Caco-2 (cell line): ENCODE data around the gene C9. TPM values are rescaled to one million over a fixed set of nuclear protein-coding genes. Genes with fewer than 3 reads are reported as not detected.

Source experiments
- BruUV-seq: library from RNA; stranded (reverse); fragments of 400-500 nt; replicated peaks from 2 replicates; lab custom pipeline; 2021; lab: Mats Ljungman, UMichigan
- CTCF ChIA-PET: fragments of 300-600 bp; sonication (Branson Sonifier 250); formaldehyde crosslinking; loops from one replicate; lab custom pipeline; 2022; ENCODE audit warnings: antibody characterized with exemption; lab: Charles Lee
- POLR2A ChIA-PET: fragments of 300-600 bp; sonication (Branson Sonifier 250); formaldehyde crosslinking; loops from one replicate; lab custom pipeline; 2022; ENCODE audit warnings: antibody characterized with exemption; lab: Charles Lee
- DNase-seq, 2 experiments: peaks; one replicate each; pipeline versions ENCODE4 v3.0.0 to v3.0.0-alpha.2; 2020 to 2022
- H3K27me3 ChIP-seq: replicated peaks from 2 replicates; pipeline ENCODE4 v1.6.0; 2011; ENCODE audit warnings: low read length; ENCODE audit not compliant: control insufficient read depth, insufficient read depth
- H3K36me3 ChIP-seq: 2 replicates; pipeline ENCODE4 v1.5.1; 2011; ENCODE audit warnings: low read length; ENCODE audit not compliant: control insufficient read depth, insufficient read depth
- H3K4me1 ChIP-seq: fragments of 250-450 bp; sonication (Bioruptor Pico); 2 replicates; pipeline ENCODE4 v1.5.1; 2020; ENCODE audit warnings: mild to moderate bottlenecking
- H3K4me3 ChIP-seq: 2 replicates; pipeline ENCODE4 v1.5.1; 2011; ENCODE audit warnings: low read depth, mild to moderate bottlenecking, control low read depth, low read length
- H3K9me3 ChIP-seq: fragments of 250-450 bp; sonication (Bioruptor Pico); 2 replicates; pipeline ENCODE4 v1.5.1; 2020; ENCODE audit warnings: mild to moderate bottlenecking, moderate library complexity
- H3K27ac Mint-ChIP-seq: one replicate; pipeline ENCODE4 v1.8.0; 2022; ENCODE audit warnings: mixed read lengths; ENCODE audit not compliant: unreplicated experiment
- H3K27me3 Mint-ChIP-seq: one replicate; pipeline ENCODE4 v1.8.0; 2022; ENCODE audit warnings: mixed read lengths; ENCODE audit not compliant: insufficient read depth, unreplicated experiment
- H3K36me3 Mint-ChIP-seq: one replicate; pipeline ENCODE4 v1.8.0; 2022; ENCODE audit warnings: mild to moderate bottlenecking, mixed read lengths; ENCODE audit not compliant: insufficient read depth, unreplicated experiment
- H3K4me1 Mint-ChIP-seq: one replicate; pipeline ENCODE4 v1.8.0; 2022; ENCODE audit warnings: low read depth, mixed read lengths; ENCODE audit not compliant: unreplicated experiment
- H3K4me3 Mint-ChIP-seq: one replicate; pipeline ENCODE4 v1.8.0; 2022; ENCODE audit warnings: mild to moderate bottlenecking, moderate library complexity, mixed read lengths; ENCODE audit not compliant: unreplicated experiment
- H3K9me3 Mint-ChIP-seq: one replicate; pipeline ENCODE4 v1.8.0; 2022; ENCODE audit warnings: mixed read lengths; ENCODE audit not compliant: unreplicated experiment
- CTCF ChIP-seq, 2 experiments: fragments of 200-600 bp in 1 of 2; IDR thresholded peaks; 1 replicate in 1 of 2; 2 replicates in 1 of 2; pipeline versions ENCODE4 v1.5.1 to v1.8.0; 2011 to 2022; ENCODE audit warnings: antibody characterized with exemption in 1 of 2, control low read depth in 1 of 2, inconsistent platforms in 1 of 2, low read depth in 1 of 2, low read length in 1 of 2, mild to moderate bottlenecking in 1 of 2, moderate library complexity in 1 of 2; ENCODE audit not compliant: insufficient read depth in 1 of 2, severe bottlenecking in 1 of 2, unreplicated experiment in 1 of 2
- intact Hi-C: fragments of 100-400 bp; cut with micrococcal nuclease; formaldehyde crosslinking; loops from one replicate; pipeline ENCODE4 v1.10.0; 2022; ENCODE audit not compliant: unreplicated experiment
- total RNA-seq: library from RNA; stranded (reverse); gene quantifications from 2 replicates; pipeline ENCODE4 v1.2.3, GENCODE V29; 2022

C9 gene
- total RNA-seq, 1 experiment from 2014 or later: 0.41 TPM

GRCh38 chr5:39370555-39371366, 6.5 kb upstream of the C9 start:
- Mint-ChIP-seq H3K27me3 (no peaks in the 10 kb centered on the region), H3K9me3 (no peaks in the 10 kb centered on the region), H3K27ac (peak overlapping the region; percentile 72), H3K4me3 (peak overlapping the region; percentile 56), H3K4me1 (peaks cover 24% of the 10 kb centered on the region), H3K36me3 (peaks cover 78% of the 10 kb centered on the region)
- intact Hi-C loops: loop anchor here (1.0 to 5.0 kb wide), 3 partner anchors 87 to 223 kb away; no protein-coding TSS in a partner anchor
- ChIA-PET CTCF (interaction anchor here (0.7 to 1.0 kb wide), 2 partner anchors 153 to 177 kb away, joined by 3 to 5 read pairs; no protein-coding TSS in a partner anchor), POLR2A (interaction anchor here (0.6 kb wide), 1 partner anchor 30 kb away, joined by 3 read pairs; no protein-coding TSS in a partner anchor)
- no peak overlapping the region for H3K4me3 ChIP-seq
- H3K9me3 ChIP-seq: no peaks in the 10 kb centered on the region
- H3K36me3 ChIP-seq: peaks cover under 1% of the 10 kb centered on the region; the same call in 1 of the 2 replicates
- peaks cover 35% of the 10 kb centered on the region for H3K4me1 ChIP-seq
- no peaks in the 10 kb centered on the region for H3K27me3 ChIP-seq
- TF ChIP-seq CTCF (IDR thresholded peaks at IDR 0.05; ENCODE audit: insufficient read depth in 1 of 2, low read depth in 1 of 2, low read length in 1 of 2, severe bottlenecking in 1 of 2, unreplicated experiment in 1 of 2): no peak
- no TSS peak for BruUV-seq
- DNase-seq: peak; percentile 88 to 91

GRCh38 chr5:39369123-39369815, 5.0 kb upstream of the C9 start:
- Histone ChIP-seq H3K4me3 (no peak overlapping the region), H3K27me3 (no peaks in the 10 kb centered on the region), H3K9me3 (no peaks in the 10 kb centered on the region), H3K4me1 (peaks cover 38% of the 10 kb centered on the region), H3K36me3 (no peaks in the 10 kb centered on the region)
- BruUV-seq: no TSS peak
- ChIA-PET CTCF (no interaction called here), POLR2A (no interaction called here)
- peaks cover 68% of the 10 kb centered on the region for H3K36me3 Mint-ChIP-seq
- no peak for DNase-seq
- H3K9me3 Mint-ChIP-seq: no peaks in the 10 kb centered on the region
- no peak overlapping the region for H3K27ac Mint-ChIP-seq
- no peak for TF ChIP-seq CTCF (IDR thresholded peaks at IDR 0.05; ENCODE audit: insufficient read depth in 1 of 2, low read depth in 1 of 2, low read length in 1 of 2, severe bottlenecking in 1 of 2, unreplicated experiment in 1 of 2)
- H3K4me3 Mint-ChIP-seq: no peak overlapping the region
- peaks cover 24% of the 10 kb centered on the region for H3K4me1 Mint-ChIP-seq
- no peaks in the 10 kb centered on the region for H3K27me3 Mint-ChIP-seq
- intact Hi-C loops: no loop called here

- no peaks in the 10 kb centered on the region for H3K9me3 ChIP-seq
- DNase-seq: no peak
- BruUV-seq: no TSS peak
- no peak overlapping the region for H3K4me3 ChIP-seq
- no peaks in the 10 kb centered on the region for H3K27me3 Mint-ChIP-seq
- peaks cover 32% of the 10 kb centered on the region for H3K4me1 ChIP-seq
- TF ChIP-seq CTCF (IDR thresholded peaks at IDR 0.05; ENCODE audit: insufficient read depth in 1 of 2, low read depth in 1 of 2, low read length in 1 of 2, severe bottlenecking in 1 of 2, unreplicated experiment in 1 of 2): no peak
- H3K4me1 Mint-ChIP-seq: peaks cover 24% of the 10 kb centered on the region
- no peaks in the 10 kb centered on the region for H3K9me3 Mint-ChIP-seq
- no peak overlapping the region for H3K4me3 Mint-ChIP-seq
- intact Hi-C loops: no loop called here
- no peak overlapping the region for H3K27ac Mint-ChIP-seq
- H3K27me3 ChIP-seq: no peaks in the 10 kb centered on the region
- no peaks in the 10 kb centered on the region for H3K36me3 ChIP-seq
- peaks cover 59% of the 10 kb centered on the region for H3K36me3 Mint-ChIP-seq
- CTCF ChIA-PET: no interaction called here
- POLR2A ChIA-PET: no interaction called here
Observed at GRCh38 chr5:39368116-39368515, 3.8 kb upstream of the C9 start.
